Measurements from ENCODE around the gene TRERF1. TPM values are rescaled to one million over a fixed set of nuclear protein-coding genes. Genes with fewer than 3 reads are reported as not detected.

TRERF1 gene
- total RNA-seq, 1 donor, result 12.0 TPM

- no peak for DNase-seq (ENCODE audit: low read depth)
- no peak for TF ChIP-seq CTCF (IDR thresholded peaks at IDR 0.05; ENCODE audit: insufficient read depth, low read length)
- H3K4me3 ChIP-seq (ENCODE audit: low read depth, low read length), result no peak overlapping the region
These were observed 68.1 kb downstream of the TRERF1 start for GRCh38 chr6:42383421-42384205.

- TF ChIP-seq CTCF (IDR thresholded peaks at IDR 0.05; ENCODE audit: insufficient read depth, low read length), result no peak
- H3K4me3 ChIP-seq (ENCODE audit: low read depth, low read length), result no peak overlapping the region
- DNase-seq (ENCODE audit: low read depth), result no peak
These were observed 69.9 kb downstream of the TRERF1 start for GRCh38 chr6:42381850-42382249.

DNA sequence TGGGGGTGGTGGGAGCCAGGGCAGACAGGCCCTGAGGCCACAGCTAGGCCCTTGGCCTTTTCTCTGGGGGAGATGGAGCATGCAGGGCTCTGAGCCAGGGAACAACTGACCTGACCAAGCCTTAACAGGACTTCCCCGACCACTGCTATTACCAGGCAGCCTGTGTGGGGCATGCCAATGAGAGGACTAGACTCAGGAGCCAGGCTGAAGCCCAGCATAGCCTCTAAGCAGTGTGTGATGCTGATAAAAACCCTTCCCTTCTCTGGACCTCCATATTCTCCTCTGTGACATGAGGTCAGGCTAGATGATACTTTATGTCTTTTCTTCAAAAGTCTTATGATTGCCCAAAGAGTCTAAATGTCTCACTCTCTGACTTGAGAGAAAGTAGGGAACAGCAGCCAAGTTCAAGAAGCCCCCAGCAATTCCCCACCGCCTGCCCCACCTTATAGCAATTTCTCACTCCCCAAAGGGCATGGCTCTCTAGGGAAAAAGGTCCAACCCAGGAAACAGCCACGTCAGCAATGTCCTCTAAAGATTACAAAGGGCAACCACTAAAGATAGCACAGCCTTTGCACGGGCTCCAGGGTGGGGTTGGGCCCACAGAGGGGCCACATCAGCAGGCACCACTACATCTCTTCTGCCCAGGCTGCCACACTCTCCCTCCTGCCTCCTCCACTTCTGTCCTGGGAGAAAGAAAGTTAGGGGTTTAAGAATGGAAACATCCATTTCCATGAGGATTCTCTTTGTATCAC, 71.3 kb downstream of the TRERF1 start:
- no peak for TF ChIP-seq CTCF (IDR thresholded peaks at IDR 0.05; ENCODE audit: insufficient read depth, low read length)
- no peak overlapping the region for H3K4me3 ChIP-seq (ENCODE audit: low read depth, low read length)
- DNase-seq (ENCODE audit: low read depth), result no peak

DNA sequence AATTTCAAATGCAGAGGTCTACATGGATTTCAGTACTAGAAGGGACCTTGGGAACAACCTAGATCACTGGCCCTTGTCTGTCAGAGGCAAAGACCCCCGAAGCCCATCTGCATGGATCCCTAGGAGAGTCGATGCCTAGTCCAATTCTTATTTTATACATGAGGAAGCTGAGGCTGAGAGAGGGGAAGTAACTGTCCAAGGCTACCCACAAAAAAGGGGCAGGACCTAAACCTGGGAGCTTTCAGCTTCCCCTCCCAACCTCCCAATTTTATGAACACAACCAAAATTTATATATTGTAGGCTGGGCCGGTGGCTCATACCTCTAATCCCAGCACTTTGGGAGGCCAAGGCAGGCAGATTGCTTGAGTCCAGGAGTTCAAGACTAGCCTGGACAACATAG, 73.2 kb downstream of the TRERF1 start:
- DNase-seq (ENCODE audit: low read depth), result no peak
- no peak overlapping the region for H3K4me3 ChIP-seq (ENCODE audit: low read depth, low read length)
- TF ChIP-seq CTCF (IDR thresholded peaks at IDR 0.05; ENCODE audit: insufficient read depth, low read length), result no peak

- H3K4me3 ChIP-seq (ENCODE audit: low read depth, low read length), result no peak overlapping the region
- DNase-seq (ENCODE audit: low read depth), result no peak
- no peak for TF ChIP-seq CTCF (IDR thresholded peaks at IDR 0.05; ENCODE audit: insufficient read depth, low read length)
These were observed 73.6 kb downstream of the TRERF1 start for GRCh38 chr6:42378125-42378524.

DNA sequence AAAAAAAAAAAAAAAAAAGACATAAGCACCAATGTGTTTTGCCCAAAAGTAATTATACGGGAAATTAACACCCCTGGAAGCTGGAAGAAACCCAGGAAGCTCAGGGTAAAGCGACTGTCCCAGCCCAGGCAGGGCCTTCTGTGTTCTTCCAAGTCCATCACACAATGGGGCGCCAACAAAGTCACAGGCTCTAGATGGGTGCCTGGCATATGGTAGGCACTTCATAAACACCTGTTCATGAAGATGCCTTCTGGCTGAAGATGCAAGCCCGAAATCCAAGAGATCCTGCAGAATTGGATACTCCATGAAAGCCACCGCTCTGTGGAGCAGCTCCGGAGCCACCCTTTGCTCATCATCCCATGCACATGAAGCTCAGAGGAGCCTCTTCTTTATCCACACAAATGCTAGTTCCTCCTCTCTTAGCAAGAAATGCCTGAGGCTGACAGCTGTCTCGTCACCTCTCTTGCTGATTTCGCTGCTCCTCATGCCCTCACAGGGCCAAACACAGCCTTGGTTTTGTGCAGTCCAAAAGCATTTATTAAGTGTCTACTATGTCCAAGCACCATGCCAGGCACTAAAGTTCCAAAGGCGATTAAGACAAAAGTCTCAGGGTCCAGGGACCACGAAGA, 76.6 kb downstream of the TRERF1 start:
- no peak for TF ChIP-seq CTCF (IDR thresholded peaks at IDR 0.05; ENCODE audit: insufficient read depth, low read length)
- H3K4me3 ChIP-seq (ENCODE audit: low read depth, low read length), result no peak overlapping the region
- no peak for DNase-seq (ENCODE audit: low read depth)

Measured in fibroblast of the aortic adventitia (primary cell).